Right kidney (tissue), 9 donors: ENCODE data around the gene MTNR1A.
A peak's percentile ranks its signal among the peaks of the same experiment; 100 is the strongest.

Experiments
- DNase-seq: peaks from one replicate; pipeline ENCODE4 v3.0.0-alpha.2; 2016
- long read RNA-seq, 8 donors: transcript quantifications; one replicate each; lab custom pipeline, GENCODE V29; 2026

MTNR1A gene
- long read RNA-seq, donor 1, partial matches to known transcripts = 0 of 1 reads
- long read RNA-seq, donor 1, other reads (novel, unspliced or antisense) = 0 of 1 reads
- long read RNA-seq, donor 2 = 0 reads
- long read RNA-seq, donor 3, partial matches to known transcripts = 0 of 1 reads
- long read RNA-seq, donor 3, other reads (novel, unspliced or antisense) = 0 of 1 reads
- long read RNA-seq, donor 4, partial matches to known transcripts = 0 of 4 reads
- long read RNA-seq, donor 4, other reads (novel, unspliced or antisense) = 0 of 4 reads
- long read RNA-seq, donor 5, partial matches to known transcripts = 0 of 2 reads
- long read RNA-seq, donor 5, other reads (novel, unspliced or antisense) = 0 of 2 reads
- long read RNA-seq, donor 6 = 0 reads
- long read RNA-seq, donor 7, partial matches to known transcripts = 0 of 1 reads
- long read RNA-seq, donor 7, other reads (novel, unspliced or antisense) = 0 of 1 reads
- long read RNA-seq, donor 8 = 0 reads

DNA sequence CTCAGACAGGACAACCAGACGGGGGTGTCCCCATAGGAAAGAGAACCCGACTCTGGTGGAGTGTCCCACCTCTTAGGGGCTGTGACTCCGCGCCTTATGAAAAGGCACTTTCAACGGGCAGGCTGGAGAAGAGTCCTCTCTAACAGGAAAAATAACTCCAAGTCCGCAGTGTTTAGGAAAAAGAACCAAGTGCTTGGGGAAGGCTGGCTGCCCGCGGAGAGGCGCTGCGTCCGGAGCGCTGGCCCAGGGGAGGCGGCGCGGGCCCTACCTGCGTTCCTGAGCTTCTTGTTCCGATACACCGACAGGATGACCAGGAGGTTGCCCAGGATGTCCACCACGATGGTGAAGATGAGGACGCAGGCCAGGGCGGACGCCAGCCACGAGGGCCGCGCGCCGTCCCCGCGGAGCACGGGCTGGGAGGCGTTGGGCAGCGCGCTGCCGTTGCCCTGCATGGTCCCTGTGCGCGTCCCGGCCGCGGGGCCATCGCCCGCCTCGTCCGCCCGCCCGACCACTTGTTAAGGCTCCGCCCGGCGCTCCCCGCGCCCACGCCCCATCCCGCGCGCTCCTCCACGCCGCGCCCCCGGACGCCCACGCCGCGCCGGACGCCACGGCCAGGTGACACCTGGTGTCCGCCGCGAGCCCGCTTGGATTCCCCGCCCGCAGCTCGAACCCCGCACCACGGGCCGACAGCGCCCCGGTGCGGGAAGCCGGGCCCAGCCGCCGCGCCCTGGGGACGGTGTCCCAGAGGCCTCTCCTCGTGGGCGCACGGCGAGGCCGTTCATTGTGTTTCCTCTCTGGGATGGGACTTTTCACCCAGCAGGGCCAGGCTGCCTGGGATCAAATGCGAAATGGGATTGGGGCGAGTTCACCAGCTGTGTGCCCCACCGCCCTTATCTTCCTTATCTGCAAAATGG is at the start of gene MTNR1A:
TSS of gene MTNR1A (minus strand) at position 654 of the 914 bp plus-strand sequence. CDS start at position 452, 202 bp downstream.
- DNase-seq = peak; percentile 81

DNA sequence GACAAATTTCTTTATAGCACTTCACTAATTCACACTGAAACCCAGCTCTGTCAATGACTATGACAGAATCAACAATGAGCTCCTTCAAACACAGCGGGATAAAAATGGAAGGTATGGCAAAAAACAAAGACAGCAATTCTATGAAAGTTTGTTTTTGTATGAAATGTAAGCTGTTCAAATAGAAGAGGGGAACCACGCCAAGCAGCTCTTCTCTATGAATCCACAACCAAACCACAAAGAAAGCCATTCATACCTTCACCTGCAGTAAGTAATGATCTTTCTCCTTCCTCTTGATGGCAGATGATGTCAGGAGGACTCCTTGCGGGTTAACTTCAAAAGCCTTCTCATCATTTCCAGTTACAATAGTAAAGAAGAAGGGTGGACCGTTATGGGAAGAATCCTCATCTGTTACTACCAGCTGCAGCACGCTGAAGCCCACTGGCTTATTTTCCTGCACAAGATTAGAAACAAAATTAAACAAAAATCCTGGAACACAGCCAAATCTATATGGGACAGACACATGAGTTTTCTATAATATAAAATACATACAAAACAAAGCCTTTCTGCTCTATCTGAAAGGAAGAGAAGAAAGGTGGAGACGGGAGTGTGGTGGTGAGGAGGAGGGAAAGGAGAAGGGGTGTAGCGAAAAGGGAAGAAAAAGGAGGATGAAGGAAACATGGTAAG is 48.9 kb upstream of the MTNR1A start:
- no peak for DNase-seq

- no peak for DNase-seq
These were observed 47.6 kb upstream of the MTNR1A start for GRCh38 chr4:186602978-186603377.

- no peak for DNase-seq
These were observed 44.1 kb upstream of the MTNR1A start for GRCh38 chr4:186599483-186599882.

DNA sequence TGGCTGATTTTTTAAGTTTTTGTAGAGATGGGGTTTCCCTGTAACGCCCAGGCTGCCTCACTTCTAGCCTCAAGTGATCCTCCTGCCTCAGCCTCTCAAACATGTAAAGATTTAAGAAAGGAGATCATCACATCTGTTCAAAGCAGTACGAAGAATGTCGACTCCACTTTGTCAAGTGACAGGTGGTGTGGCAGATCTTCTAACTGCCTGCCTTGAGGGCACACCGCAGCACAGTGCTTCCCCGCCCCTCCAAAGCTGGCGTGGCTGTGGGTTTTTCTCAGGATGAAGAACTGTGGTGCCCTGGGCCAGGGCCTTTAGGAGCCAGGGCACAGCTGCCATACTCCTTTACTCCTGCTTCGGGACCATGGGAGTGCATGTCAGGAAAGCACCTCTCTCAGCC is 43.3 kb upstream of the MTNR1A start:
- DNase-seq = no peak

DNA sequence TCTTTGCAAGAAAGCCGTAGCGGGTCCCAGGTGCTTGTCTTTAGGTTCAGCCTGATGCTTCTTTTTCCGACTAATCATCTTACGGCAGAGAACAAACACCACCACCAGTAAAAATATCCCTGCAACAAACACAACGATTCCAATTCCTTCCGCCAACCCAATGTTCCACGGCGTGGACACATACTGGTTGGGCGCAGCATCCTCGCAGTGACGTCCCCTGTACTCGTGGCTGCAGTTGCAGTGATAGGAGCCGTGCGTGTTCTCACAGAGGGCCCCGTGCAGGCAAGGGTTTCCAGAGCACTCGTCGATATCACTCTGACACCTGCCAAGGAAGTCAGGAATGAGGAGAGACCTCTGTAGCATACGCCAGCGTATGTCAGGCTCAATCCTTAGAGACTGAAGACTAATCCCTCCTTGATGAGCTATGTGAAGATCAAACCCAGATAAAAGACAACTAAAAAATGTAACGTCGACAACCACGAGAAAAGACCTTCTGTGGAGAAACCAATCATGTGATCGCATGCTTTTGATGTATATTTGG is 41.6 kb upstream of the MTNR1A start:
- DNase-seq = no peak

- no peak for DNase-seq
These were observed 41.0 kb upstream of the MTNR1A start for GRCh38 chr4:186596346-186596745.

DNA sequence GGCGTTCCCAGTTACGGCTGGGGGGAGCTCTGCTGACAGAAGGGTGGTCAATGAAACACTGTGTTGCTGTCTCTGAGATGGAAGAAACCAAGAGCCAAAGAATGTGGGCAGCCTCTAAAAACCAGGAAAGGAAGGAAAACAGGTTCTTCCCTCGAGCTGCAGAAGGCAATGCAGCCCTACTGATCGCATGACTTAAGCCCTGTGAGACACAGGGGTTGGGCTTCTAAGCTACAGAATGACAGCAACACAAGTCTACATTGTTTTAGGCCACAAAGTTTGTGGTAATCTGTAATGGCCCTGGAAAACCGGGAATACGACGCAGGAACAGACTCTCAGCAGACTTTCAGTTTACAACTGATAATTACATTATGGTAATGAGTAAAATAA is 38.2 kb upstream of the MTNR1A start:
- DNase-seq = no peak

DNA sequence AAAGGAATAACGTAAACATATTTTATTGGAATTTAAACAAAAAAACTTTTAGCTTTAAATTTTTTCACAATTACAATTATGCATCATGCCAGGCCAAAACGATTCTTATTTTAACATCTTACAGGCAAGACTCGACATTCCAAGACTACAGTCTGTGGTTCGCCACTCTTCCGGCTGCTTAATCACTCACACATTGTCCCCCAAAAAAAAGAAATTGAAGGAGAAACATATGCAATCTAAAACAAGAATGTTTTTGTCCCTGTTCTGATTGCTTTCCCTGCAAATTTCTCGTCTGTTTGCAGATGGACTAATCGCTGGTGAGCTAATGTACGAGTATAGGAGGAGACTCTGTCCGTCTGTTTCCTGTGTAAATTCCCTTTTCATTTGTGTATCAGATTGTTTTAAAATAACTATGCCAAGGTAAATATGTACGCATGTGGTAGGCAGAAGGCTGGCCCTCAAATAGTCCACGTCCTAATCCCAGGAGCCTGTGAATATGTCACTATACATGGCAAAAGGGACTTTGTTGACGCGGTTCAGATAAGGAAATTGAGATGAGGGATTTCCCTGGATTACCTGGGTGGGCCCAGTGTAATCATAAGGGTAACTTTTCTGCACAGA is 37.7 kb upstream of the MTNR1A start:
- no peak for DNase-seq

GRCh38 chr4:186592445-186592844 is 37.1 kb upstream of the MTNR1A start:
- no peak for DNase-seq

DNA sequence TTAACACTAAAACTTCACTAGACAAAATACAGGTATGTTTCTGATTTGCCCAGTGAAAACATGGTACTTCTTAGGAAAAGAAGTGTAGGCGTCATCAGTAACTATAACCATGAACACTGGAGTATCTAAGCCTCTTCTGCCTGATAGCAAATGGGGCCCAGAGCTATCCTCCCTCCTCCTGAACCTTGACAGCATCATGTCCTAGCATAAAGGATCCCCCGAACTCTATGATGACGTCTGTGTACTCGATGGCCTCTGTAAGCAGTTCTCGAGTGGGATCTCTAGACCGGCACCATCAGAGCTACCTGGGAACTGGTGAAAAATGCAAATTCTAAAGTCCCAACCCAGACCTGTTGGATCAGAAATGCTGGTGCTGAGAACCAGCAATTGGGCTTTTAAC is 36.3 kb upstream of the MTNR1A start:
- DNase-seq = no peak

- no peak for DNase-seq
These were observed 33.1 kb upstream of the MTNR1A start for GRCh38 chr4:186588503-186588902.

DNA sequence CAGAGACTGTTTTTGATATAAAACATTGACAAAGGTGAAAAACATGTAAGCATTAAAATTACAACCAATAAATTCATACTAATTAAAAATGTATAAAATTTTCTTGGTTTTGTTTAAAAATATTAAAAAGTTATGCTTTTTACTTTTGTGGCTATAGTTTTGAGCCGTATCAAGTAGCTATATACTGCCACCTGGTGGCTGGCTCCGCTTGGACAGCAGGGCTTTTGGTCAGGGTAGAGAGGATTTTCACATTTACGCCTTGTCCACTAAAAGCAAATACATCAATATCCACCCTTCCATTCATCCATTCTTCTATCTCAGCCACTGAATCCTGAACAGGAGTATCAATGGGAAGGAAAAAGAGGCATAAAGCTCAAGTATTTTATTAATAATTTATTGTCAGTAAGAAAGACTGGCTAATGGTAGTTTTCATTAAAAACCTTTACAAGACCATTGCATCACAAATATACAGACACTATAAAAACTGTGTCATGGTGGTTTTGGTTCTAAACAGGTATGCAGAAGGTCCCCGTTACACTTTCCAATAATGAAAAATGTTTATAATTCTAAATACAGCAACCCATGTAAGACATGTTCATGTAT is 32.1 kb upstream of the MTNR1A start:
- DNase-seq = peak; percentile 39

GRCh38 chr4:186586205-186586604 is 30.8 kb upstream of the MTNR1A start:
- DNase-seq = no peak

GRCh38 chr4:186584912-186585311 is 29.5 kb upstream of the MTNR1A start:
- DNase-seq = no peak

DNA sequence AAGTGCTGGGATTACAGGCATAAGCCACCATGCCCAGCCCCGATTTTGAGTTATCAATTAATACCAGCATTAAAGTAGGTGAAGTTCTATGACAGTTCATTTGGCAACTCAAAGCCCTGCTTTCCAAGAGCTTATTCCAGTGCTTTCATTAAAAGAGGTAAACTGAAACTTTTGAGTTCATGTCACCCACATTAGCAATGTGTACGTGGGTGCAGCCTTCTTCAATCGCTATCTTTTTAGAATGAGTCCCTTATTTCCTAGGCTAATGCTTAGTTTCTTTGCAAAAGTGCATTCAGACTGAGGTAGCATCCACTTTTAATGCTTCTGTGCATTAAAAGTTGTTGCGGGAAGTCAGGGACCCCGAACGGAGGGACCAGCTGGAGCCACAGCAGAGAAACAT is 26.1 kb upstream of the MTNR1A start:
- no peak for DNase-seq

DNA sequence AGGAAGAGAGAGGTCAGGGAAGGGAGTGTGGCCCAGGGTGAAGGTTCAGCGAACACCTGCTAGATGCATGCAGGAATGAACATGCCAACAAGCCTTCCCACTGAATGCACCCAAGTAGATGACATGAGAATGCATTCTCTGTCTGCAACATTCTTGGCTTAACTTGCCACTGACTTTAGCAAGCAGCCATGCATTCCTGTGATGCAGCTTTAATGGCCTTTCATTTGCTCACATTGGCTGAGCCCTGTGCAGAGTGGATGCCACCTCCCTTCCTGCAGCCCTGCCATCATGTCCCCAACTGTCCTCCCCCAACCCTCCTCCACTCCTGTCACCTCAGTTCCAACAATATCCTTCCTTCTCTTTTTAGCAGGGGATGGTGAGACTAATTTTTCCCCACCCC is 25.3 kb upstream of the MTNR1A start:
- no peak for DNase-seq

- peak; percentile 44 for DNase-seq
These were observed 15.0 kb upstream of the MTNR1A start for GRCh38 chr4:186570193-186570996.

- no peak for DNase-seq
These were observed 14.3 kb upstream of the MTNR1A start for GRCh38 chr4:186569533-186570192.

DNA sequence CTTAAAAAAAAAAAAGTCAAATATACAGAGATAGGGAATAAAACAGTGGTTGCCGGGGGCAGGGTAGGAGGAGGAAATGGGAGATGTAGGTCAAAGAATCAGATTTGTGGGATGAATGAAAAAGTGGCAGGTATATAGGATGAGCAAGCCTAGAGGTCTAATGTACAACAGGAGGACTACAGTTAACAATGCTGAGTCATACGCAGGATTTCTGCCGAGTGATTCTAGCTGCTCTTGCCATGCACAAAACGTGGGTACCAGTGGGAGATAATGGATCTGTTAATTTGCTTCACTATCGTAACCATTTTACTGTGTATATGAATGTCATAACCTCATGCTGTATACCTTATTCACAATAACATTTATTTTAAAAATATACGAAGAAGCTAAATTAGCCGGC is 10.7 kb upstream of the MTNR1A start:
- no peak for DNase-seq
